IPS-15b (cell line): ENCODE measurements around the gene CTSF.
"Not testable (repeated sequence)": the region's sequence is repeated elsewhere in the genome, so short reads cannot be mapped to it uniquely, and the experiment has no call there.

Experiments
- H3K27me3 ChIP-seq: one replicate; pipeline ENCODE4 v1.6.1; 2013; ENCODE audit warnings: low read length; ENCODE audit not compliant: control insufficient read depth, insufficient read depth
- H3K36me3 ChIP-seq: one replicate; pipeline ENCODE4 v1.6.1; 2013; ENCODE audit warnings: low read length; ENCODE audit not compliant: control insufficient read depth, insufficient read depth
- H3K4me1 ChIP-seq: one replicate; pipeline ENCODE4 v1.6.1; 2013; ENCODE audit warnings: mild to moderate bottlenecking, low read length; ENCODE audit not compliant: control insufficient read depth, insufficient read depth
- H3K4me3 ChIP-seq: one replicate; pipeline ENCODE4 v1.5.1; 2013; ENCODE audit warnings: low read depth, low read length
- H3K9ac ChIP-seq: one replicate; pipeline ENCODE4 v1.6.1; 2013; ENCODE audit warnings: low read depth, mild to moderate bottlenecking, low read length
- H3K9me3 ChIP-seq: one replicate; pipeline ENCODE4 v1.6.1; 2013; ENCODE audit warnings: mild to moderate bottlenecking, low read length; ENCODE audit not compliant: control insufficient read depth, insufficient read depth

The CTSF gene

DNA sequence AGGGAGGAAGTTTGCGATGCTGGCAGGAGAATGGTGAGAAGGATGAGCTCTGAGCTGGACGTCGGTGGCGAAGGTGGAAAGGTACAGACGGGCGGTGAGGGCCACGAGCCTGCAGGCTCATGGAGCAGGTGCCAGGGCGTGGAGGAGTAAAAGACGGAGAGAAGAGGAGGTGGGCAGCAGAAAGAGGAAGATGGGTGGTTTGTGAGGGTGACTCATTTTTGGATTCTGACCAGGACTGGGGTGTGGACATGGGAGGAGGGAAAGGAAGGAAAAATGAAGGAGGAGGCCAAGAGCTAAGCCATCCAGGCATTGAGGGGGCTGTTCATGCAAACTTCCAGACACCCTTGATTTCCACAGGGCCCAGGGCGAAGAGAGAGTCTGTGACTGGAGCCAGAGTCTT lies 26.0 kb downstream of the CTSF start:
- Histone ChIP-seq H3K4me1 (peaks cover 5% of the 10 kb centered on the region), H3K27me3 (no peaks in the 10 kb centered on the region), H3K36me3 (peaks cover 7% of the 10 kb centered on the region), H3K9ac (no peak overlapping the region), H3K9me3 (no peaks in the 10 kb centered on the region), H3K4me3 (no peak overlapping the region)

DNA sequence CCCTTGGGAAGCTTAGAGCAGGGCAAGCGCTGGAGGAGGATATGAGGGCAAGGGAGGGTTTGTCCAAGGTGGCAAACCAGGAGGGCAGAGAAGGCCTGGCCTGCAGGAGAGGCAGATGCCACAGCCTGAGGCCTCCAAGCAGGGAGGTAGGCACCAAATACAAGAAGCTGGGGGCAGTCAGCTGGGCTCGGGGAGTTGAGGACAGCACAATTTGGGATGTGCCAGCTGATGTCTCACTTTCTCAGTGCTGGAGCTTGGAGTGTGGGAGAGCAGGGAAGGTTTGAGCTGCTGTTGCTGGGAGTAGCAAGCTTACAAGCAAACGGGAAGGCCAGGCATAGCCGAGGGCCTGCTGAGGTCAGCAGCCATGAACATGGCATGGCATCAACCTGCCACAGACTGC lies 26.5 kb downstream of the CTSF start:
- Histone ChIP-seq H3K4me1 (peaks cover 5% of the 10 kb centered on the region), H3K9ac (no peak overlapping the region), H3K27me3 (no peaks in the 10 kb centered on the region), H3K36me3 (peaks cover 7% of the 10 kb centered on the region), H3K9me3 (no peaks in the 10 kb centered on the region), H3K4me3 (no peak overlapping the region)

DNA sequence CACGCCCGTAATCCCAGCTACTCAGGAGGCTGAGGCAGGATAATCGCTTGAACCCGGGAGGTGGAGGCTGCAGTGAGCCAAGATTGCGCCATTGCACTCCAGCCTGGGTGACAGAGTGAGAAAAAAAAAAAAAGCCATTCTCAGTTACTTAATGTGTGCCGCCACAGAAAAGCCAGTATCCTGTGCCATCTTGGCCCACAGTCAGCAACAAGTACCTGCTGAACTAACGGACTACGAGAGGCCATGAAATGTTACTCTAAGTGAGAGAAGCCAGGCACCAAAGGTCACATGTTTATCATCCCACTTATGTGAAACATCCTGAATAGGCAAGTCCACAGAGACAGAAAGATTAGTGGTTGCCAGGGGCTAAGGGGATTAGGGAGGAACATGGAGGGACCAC lies 27.8 kb downstream of the CTSF start:
- H3K9ac ChIP-seq, H3K36me3 ChIP-seq, H3K27me3 ChIP-seq, H3K9me3 ChIP-seq, H3K4me1 ChIP-seq, H3K4me3 ChIP-seq: not testable (repeated sequence)

DNA sequence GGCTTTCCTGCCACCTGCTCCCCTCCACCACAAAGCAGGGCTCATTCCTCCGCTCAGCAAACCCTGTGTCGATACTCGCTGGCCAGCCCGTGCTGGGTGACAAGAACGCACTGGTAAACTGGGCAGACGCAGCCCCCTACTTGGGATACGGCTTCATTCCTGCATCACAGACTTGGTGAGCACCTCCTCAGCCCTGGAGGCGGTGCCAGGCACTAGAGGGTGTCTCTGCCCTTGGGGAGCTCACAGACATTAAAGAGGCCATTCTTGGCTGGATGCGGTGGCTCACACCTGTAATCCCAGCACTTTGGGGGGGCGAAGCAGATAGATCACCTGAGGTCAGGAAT lies 28.6 kb downstream of the CTSF start:
- Histone ChIP-seq H3K4me1 (peaks cover 5% of the 10 kb centered on the region), H3K36me3 (peaks cover 11% of the 10 kb centered on the region), H3K27me3 (no peaks in the 10 kb centered on the region), H3K9me3 (no peaks in the 10 kb centered on the region), H3K4me3 (no peak overlapping the region), H3K9ac (no peak overlapping the region)

DNA sequence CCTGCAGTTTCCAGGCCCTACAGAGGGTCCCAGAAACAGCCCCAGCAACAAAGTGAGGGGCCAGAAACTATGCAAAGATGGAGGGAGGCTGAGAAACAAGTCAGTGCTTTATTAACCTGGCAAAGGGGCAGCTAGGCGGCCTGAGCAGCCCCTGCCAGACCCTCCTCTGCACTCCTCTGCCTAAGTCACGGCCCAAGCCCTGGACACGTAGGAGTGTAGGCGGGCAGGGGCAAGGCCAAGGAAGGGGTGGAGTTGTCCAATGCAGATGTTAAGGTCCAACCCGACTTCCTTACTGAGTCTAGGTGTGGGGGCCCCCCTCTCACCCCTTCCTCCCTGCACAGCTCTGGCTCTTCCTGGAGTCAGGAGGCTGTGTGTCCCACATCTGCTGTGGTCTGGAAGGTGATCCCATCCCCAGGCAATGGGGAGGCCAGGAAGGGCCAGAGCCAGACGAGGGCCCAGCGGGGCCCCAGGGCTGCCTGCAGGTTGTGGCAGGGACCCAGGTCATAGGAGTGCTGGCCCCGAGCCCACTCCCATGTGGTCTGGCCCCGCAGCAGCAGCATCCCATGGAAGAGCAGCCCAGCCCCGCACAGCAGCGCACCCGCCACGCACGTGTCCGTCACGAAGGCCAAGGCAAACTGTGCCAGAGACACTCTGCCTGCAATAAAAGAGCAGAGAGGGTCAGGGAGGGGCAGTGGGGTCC lies 29.1 kb downstream of the CTSF start:
- H3K4me3 ChIP-seq: no peak overlapping the region
- H3K9me3 ChIP-seq: no peaks in the 10 kb centered on the region
- H3K27me3 ChIP-seq: no peaks in the 10 kb centered on the region
- peaks cover 11% of the 10 kb centered on the region for H3K36me3 ChIP-seq
- H3K4me1 ChIP-seq: peaks cover 5% of the 10 kb centered on the region
- no peak overlapping the region for H3K9ac ChIP-seq

DNA sequence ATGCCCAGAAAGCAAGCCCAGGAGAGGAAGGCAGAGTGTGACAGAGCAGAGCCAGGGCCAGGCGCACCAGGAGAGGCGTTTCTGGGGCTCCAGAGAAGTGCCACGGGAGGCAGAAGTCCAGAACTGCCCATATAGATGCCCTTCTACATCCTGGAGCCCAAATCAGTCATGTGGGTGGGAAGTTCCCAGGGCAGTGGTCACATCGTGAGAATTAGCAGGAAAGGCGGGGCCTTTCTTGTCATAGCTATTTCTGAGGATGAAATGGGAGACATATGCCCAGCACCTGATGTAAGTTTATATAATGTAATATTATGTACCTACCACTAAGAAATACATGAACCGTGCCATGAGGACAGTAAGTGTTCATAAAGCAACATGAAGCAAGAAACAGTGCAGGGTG lies 35.6 kb downstream of the CTSF start:
- no peak overlapping the region for H3K9ac ChIP-seq
- H3K36me3 ChIP-seq: peaks cover 4% of the 10 kb centered on the region

DNA sequence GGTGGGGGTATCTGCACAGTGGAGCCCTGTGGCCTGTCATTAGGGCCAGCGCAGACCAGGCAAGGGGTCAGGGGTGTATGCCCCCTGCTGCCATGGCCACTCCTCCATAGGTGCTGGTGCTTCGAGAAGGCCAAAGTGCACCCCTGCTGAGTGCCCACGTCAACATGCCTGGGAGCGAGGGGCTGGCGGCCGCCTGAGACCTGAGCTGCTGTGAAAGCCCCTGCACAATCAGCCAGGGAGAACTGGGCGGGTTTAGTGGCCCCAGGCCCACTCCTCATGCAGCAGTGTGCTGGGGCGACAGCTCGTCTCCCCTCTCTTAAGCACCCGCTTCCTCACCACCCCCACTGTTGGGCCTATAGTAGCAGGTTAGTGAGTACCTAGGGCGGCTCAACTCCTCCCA lies 36.6 kb downstream of the CTSF start:
- Histone ChIP-seq H3K27me3 (no peaks in the 10 kb centered on the region), H3K4me3 (no peak overlapping the region), H3K36me3 (peaks cover 4% of the 10 kb centered on the region), H3K9me3 (no peaks in the 10 kb centered on the region), H3K9ac (no peak overlapping the region), H3K4me1 (no peaks in the 10 kb centered on the region)

More for the DNA sequence above, 35.6 kb downstream of the CTSF start:
- H3K9me3 ChIP-seq: no peaks in the 10 kb centered on the region
- H3K4me1 ChIP-seq: no peaks in the 10 kb centered on the region
- H3K4me3 ChIP-seq: no peak overlapping the region
- no peaks in the 10 kb centered on the region for H3K27me3 ChIP-seq

DNA sequence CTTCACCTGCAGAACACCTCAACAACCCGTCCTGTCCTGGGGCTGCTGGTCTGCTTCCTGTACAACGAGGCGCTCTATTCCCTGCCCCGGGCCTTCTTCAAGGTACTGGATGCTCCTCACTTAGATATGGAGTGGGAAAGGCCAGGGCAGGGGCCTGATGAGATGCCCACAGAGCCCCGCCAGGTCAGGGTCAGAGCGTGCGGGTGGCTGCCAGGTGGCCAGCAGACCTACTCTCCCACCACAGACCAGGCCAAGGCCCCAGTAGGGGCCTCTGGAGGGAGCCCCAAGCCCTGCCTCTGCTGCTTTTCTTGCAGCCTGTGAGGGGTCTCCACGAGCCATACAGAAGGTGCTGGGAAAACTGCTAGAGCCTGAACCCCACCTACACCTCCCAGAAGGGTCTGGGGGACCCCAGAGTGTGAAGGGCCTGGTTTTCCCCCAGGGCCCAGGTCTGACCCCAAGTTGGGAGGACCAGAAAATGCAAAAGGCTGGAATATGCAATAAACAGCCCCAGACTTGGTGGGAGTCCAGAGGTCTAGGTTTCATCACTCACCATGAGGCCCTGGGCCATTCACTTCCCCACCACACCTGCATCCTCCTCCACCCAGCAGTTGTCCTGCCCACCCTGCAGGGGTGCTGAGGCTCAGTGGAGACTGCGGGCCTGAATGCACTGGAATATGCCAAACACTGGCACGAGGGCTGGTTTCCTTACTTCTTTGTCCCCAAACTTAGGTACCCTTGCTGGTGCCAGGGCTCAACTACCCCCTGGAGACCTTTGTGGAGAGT lies 37.3 kb downstream of the CTSF start:
- Histone ChIP-seq H3K36me3 (peaks cover 8% of the 10 kb centered on the region), H3K9ac (no peak overlapping the region)

DNA sequence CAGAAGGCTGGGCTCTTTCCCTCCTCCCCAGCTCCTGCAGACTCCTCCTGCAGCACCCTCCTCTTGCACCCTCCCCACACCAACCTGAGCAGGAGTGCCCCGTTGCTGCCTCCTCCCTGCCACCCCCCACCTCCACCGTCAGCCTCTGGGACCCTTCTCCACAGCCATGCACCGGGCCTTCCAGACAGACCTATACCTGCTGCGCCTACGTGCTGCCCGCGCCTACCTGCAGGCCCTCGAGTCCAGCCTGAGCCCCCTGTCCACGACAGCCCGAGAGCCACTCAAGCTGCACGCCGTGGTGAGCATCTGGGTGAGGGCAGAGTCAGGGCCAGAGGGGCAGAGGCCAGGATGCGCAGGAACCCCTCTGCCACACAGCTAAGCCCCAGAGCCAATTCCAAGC lies 38.8 kb downstream of the CTSF start:
- H3K36me3 ChIP-seq: peaks cover 4% of the 10 kb centered on the region

More for the DNA sequence above, 37.3 kb downstream of the CTSF start:
- H3K4me3 ChIP-seq: no peak overlapping the region
- no peaks in the 10 kb centered on the region for H3K9me3 ChIP-seq
- H3K4me1 ChIP-seq: no peaks in the 10 kb centered on the region
- H3K27me3 ChIP-seq: no peaks in the 10 kb centered on the region

DNA sequence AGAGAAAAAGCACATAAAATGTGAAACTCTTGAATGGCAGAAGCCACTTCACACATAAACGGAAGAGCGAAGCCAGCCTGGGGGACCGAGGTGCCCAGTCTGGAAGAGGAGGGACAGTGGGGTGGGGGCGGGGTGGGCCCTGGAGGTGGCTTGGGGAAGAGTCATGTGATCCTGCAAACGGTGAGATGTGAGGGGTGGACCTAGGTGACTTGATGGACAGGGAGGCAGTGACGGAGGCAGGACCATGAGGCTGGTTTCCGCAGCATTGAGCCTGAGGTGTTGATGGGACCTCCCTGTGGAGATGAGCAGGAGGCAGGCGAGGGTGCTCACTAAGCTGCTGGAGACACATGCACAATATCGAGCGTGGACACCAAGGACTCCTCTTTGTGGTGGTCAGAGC lies 39.3 kb downstream of the CTSF start:
- no peak overlapping the region for H3K4me3 ChIP-seq
- no peaks in the 10 kb centered on the region for H3K4me1 ChIP-seq
- H3K27me3 ChIP-seq: no peaks in the 10 kb centered on the region
- peaks cover 4% of the 10 kb centered on the region for H3K36me3 ChIP-seq
- H3K9ac ChIP-seq: no peak overlapping the region
- H3K9me3 ChIP-seq: no peaks in the 10 kb centered on the region

More for the DNA sequence above, 38.8 kb downstream of the CTSF start:
- Histone ChIP-seq H3K9ac (no peak overlapping the region), H3K4me1 (no peaks in the 10 kb centered on the region), H3K27me3 (no peaks in the 10 kb centered on the region), H3K9me3 (no peaks in the 10 kb centered on the region), H3K4me3 (no peak overlapping the region)

DNA sequence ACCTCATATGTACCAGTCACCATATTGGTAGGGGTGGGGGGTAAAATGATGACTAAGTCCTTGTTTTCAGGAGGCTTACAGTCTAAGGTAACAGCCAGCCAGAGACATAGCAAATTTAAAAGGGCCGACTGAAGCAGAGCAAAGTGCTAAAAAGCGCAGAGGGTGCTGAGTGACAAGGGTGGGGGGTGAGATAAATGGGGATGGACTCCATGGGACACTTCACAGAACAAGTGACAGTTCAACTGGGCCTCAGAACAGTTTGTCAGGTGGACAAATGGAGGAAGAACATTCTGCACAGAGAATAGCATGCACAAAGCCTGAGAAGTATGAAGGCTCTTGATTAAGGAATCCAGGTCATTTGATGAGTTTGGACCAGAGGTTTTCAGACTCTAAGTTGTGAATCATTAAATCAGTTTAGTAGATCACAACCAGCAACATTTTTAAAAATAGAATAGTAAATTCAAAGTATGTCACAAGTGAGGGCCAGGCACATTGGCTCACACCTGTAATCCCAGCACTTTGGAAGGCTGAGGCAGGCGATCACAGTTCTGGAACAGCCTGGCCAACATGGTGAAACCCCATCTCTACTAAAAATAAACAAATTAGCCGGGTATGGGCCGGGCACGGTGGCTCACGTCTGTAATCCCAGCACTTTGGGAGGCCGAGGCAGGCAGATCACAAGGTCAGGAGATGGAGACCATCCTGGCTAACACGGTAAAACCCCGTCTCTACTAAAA lies 43.9 kb downstream of the CTSF start:
- Histone ChIP-seq H3K36me3 (peaks cover 19% of the 10 kb centered on the region), H3K9ac (no peak overlapping the region), H3K4me1 (no peaks in the 10 kb centered on the region), H3K4me3 (no peak overlapping the region), H3K9me3 (no peaks in the 10 kb centered on the region), H3K27me3 (no peaks in the 10 kb centered on the region)

DNA sequence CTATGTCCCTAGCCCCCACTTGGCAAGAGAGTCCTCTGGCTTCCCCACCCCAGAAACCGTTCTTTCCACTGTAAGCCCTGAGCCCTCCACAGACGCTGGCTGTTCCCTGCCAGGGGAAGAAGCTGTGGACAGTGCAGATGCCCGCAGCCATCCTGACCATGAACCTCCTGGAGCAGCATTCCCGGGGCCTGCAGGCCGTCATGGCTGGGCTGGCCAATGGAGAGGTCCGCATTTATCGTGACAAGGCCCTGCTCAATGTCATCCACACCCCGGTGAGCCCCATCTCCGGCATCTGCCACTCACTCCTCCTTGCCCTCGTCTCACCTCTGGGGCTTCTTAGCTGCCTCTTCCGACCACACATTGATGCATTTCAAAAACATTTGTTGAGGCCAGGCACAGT lies 44.8 kb downstream of the CTSF start:
- H3K9me3 ChIP-seq: no peaks in the 10 kb centered on the region
- no peak overlapping the region for H3K9ac ChIP-seq
- peaks cover 19% of the 10 kb centered on the region for H3K36me3 ChIP-seq
- H3K4me3 ChIP-seq: no peak overlapping the region
- H3K27me3 ChIP-seq: no peaks in the 10 kb centered on the region
- H3K4me1 ChIP-seq: no peaks in the 10 kb centered on the region
